ENCODE data around the gene LRRC28.

LRRC28 gene

DNA sequence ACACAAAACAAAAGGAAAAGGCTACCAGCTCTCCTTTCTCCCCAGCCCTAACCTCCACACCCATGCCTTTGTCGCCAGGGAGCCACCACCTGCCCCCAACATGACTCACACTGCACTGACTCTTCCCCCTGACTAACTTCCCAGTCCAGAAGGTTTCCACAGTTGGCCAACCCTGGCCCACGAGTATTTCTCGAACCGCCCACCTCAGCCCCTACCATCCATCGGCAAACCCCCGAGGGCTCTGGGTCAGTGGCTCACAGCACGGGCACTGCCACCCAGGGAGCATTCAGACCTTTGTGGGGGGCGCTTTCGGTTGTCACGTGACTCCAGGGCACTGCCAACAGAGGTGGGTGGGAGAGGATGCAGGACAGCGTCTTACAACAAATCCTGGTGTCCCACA lies 152.3 kb downstream of the LRRC28 start:
- no peak for DNase-seq

DNA sequence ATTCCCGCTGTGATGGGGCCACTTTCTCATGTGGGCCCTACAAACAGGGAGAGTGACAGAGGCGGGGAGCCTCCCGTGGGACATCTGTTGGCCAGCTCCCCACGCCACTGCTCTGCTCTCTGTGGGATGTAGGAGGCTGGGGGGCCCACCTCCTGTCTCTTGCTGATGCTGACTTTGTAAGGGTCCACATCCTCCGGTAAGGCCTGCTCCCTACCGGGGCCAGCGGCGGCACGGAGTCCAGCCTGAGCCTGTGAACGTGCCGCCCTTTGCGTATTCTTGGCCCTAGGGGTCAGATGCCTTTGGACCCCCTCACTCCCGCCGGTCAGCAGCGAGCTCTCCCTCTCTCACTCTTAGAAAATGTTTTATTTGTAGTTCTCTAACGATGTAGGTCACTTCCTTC lies 153.2 kb downstream of the LRRC28 start:
- DNase-seq = no peak

DNA sequence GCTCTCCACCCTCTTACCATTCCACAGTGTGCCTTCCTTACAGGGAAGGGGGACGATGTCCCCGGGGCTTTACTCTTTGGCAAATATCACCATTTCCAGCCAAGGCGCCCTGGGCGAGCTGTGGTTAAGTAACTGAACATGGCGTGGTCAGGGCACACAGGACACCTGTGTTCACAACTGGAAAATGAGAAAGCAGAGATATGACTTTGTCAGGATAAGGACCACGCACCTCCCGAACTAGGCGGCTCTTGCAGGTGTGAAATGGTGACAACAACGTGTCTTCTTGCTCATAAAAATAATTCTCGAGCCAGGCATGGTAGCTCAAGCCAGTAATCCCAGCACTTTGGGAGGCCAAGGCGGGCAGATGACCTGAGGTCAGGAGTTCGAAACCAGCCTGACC lies 154.8 kb downstream of the LRRC28 start:
- no peak for DNase-seq

DNA sequence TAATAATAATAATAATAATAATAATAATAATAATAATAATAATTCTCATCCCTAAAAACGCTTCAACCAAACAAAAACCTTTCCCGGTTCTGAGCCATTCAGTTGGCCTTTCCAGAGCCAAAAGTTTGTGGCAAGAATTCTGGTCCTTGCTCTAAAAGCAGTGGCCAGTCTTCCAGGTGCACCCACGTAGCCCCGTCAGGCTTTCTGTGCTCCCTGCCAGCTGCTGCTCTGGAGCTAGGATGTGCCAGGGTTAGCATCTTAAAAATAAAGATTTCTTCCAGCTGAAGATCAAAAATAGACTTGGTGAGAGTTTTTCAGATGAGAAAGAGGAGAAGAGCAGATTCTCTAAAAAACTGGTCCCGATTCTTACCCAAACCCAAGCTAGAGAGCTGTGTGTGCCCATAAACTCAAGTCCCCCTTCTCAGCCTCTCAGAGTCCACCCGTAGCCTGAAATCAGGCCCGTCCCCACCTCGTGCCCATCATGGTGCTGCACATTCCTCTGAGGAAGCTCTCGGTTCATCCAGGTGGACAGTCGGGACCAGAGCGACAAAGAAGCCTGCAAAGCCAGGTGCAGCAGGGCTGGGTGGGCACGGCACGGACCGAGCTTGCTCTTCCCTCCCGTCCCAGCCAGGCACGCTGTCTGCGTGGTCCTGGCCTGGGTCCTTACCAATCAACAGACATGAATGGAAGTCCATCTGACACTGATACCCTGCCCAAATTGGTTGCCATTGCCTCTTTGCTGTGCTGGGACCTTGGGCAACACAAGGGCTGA lies 155.6 kb downstream of the LRRC28 start:
- DNase-seq = no peak

DNA sequence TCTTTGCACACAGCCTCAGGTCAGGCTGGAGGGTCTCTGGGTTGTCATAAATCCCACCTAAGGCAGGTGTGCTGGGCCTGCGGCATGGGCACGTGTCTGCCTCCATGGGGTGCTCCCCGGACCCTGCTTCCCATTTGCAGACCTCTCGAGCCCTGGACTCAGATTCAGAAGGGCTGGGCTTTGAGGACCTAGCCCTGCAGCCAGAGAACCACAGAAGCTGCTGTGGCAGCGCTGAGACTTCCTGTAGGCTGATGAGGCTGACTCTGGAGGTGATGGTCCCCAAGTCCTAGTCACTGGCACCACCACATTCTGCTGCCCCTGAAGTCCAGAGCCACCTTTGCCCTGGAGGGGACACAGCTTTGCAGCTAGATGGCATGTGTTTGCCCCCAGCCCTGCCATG lies 156.4 kb downstream of the LRRC28 start:
- no peak for DNase-seq

DNA sequence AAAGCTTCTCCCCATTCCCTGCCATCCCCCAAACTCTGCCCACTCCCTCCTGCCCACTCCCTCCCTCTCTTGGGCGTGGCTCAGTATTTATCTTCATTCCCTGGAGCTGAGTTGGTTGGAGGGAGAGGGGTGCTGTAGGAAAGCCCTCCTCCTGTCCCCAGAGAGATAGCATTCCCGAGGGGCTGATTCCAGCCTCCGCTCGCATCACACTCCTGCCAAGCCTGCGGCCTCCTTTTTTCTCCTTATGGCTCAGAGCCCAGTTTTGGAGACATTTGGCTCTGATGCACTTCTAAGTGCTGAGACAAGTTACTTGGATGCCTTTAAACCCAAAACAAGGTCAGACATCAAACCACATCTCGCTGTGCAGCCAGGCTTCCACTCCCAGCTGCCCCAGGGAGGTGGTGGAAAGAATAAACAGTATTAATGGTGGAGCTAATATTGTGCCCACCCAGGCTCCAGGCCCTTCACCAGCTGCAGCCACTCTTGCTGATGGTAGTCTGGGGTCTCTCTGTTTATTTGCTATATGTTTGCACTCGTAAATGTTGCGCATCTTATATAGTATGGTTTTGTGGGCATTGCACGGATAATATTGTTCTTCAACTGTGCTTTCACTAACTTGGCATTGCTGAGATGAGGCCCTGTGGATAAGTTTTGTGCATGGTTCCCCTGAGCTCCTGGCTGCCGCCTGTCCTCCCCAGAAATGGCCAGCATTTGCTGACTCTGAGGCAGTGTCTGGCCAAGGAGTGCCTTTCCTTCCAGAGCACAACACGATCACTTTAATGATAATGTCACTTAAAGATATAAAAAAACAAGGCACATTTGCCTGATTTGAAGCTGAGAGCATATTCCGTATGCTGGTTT lies 157.2 kb downstream of the LRRC28 start:
- no peak for DNase-seq

DNA sequence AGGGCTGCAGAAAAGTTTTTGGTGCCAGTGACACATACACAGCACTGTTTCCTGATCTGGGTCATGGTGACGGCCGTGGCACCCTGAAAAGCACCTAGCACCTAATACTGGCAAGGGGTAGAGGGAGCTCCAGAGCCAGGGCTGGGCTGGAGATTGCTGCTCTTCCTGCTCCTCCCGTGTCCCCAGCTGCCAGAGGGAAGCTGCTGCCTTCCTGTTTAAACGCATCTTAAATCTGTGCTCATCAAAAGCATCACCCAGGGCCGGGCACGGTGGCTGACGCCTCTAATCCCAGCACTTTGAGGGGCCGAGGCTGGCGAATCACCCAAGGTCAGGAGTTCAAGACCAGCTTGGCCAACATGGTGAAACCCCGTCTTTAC lies 157.8 kb downstream of the LRRC28 start:
- peak; percentile 68 for DNase-seq

DNA sequence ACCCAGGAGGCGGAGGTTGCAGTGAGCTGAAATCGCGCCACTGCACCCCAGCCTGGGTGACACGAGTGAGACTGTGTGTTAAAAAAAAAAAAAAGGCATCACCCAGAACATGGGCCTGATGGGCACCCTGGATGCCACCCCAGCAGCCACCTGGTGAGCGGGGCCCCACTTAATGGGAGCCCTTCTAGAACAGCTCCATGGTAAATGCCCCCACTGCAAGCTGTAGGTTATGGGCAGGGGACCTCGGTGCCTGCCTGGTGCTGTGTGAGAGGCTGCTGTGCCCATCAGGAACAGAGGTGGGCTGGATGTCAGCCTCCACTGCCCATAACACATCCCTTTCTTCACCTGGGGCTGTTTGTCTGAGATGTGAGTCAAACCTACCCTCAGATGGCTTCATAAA lies 158.3 kb downstream of the LRRC28 start:
- no peak for DNase-seq

DNA sequence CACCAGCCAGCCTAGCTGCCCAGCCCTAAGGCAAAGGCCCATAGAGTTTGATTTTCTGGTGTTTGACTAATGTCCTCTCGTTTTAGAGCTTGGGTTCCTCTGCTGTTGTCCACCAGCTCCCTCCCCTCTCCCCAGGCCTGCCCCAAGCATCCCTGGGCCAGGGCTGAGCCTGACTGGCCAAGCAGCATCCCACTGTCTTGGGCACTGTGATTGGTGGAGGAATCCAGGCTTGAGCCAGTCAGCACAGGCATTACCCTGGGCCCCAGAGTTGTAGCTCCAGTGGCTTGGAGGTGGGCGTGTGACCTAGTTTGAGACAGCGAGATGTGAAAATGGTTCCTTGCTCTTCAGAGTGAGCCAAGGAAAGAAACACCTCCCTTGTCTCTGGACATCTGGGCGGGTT lies 159.2 kb downstream of the LRRC28 start:
- no peak for DNase-seq

DNA sequence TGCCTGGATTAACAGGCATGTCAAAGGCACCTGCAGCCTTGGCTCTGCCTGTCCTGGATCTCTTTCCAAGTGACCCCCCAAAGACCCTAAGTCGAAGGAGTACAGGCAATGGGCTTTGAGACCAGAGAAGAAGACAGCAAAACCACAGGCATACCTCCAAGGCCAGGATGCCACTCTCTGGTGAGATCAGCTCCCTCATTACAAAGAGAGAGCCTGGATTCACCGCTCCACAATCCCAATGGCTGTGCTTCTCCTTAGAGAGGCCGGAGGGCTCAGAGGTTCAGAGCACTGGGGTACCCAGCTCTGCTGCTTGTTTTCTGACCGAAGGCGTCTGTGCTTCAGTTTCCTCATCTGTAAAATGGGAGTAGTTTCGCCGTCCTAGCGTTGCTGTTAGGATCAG lies 160.0 kb downstream of the LRRC28 start:
- DNase-seq = no peak

DNA sequence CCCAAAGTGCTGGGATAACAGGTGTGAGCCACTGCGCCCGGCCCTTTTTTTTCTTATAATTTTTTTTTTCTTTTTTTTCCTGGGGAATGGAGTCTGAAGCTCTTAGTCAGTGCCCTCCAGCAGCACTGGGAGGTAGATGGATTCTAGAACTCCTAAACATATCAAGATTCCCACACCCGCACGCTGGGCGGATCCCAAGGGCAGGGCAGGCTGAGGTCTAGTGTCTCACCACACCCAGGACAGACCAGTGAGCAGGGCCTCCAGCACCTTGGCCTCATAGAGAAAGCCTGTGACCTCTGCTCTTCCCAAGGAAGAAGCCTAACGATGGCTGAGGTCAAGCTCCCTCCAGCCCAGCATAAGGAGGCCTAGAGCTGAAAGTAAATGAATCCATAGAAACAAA lies 160.8 kb downstream of the LRRC28 start:
- no peak for DNase-seq

DNA sequence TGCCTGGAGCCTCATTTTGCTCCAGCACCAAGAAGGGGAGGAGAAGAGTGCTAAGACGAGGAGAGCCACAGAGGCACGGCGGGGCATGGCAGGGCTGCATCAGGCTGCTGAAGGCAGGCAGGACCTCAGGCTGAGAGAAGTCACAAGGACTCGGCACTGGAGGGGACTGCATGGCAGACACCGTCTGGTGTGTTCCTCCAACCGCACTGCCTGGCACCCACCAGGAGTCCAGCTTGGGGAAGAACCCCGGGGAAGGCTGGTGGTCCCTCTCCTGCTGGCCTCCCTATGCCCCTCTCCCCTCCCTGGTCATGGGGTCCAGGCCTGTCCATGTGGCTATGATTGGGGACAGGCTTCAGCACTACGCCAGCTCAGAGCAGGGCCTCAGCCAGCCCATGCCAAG lies 161.3 kb downstream of the LRRC28 start:
- no peak for DNase-seq

DNA sequence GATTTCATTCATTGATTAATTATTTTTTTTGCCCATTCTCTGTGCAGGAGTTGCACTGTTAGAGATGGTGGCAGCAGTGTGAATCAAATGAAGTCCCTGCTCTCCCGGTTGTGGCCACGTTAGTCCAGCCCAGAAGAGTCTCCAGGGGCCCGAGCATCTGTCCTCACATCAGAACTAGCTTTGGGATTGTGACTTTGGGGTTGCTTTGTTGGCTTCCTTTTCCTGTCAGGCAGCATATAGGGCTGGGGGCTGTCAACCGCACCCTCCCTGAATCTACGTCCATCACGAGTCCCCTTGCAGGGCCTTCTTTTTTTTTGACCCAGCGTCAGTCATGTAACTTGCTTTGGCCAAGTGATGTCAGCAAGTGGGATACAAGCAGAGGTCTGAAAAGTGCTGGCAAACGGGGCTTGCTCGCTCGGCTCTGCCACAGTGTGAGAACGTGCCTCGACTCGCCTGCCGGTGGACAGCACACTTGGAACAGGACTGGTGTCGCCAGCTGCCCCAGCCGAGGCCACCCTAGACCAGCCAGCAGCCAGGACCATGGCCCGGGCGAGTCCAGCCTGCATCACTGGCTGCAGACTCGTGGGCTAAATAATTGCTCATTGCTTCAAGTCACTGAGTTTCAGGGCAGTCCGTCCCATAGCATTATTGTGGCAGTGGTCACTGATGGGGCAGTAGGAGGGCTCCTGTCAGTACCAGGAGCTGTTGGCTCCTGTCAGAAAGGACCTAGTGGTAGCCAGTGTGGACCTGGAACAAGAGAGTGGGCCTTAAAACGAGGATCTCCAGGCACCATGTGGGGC lies 162.9 kb downstream of the LRRC28 start:
- DNase-seq = no peak

DNA sequence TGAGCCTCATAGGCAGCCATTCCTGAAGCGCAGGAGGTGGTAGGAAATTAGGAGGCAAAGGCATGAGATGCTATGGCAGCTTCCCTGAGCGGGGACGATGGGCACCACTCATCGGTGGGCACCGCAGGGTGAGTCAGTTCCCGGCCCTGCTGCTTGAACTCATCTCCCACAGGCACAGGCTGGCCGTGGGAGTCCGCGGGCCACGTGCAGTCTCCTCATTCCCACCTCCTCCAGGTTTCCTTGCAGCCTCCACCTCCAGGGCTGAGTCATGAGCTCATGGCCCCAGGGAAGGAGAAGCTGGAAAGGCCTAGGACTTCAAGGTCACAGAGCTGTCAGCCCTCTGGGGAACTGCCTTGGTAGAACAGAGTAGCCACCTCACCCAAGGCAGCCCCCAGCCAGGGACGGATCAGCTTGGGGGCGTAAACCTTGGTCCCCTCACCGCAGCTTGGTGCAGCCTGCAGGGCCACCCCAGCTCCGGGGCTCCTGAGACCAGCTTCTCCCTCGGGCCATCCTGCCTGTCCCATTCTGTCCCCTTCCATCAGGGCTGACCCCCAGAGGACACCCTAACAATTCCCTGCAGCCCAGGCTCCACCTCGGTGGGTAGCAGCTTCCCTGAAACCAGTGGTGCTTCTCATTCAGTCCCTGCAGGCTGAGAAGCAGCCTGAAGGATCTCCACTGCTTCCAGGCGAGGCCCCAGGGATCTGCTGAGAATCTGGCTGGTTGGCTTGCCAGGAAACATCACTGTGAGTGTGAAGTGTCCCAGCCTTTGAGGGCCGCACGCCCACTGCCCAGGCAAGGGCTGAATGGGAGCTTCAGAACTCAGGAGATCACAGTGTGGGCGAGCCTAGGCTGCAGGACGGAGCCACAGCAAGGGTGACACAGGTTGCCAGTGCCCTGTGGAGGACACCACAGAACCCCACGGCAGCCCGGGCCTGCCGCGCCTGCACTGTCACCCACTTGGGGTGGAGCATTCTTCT lies 163.8 kb downstream of the LRRC28 start:
- DNase-seq = no peak

DNA sequence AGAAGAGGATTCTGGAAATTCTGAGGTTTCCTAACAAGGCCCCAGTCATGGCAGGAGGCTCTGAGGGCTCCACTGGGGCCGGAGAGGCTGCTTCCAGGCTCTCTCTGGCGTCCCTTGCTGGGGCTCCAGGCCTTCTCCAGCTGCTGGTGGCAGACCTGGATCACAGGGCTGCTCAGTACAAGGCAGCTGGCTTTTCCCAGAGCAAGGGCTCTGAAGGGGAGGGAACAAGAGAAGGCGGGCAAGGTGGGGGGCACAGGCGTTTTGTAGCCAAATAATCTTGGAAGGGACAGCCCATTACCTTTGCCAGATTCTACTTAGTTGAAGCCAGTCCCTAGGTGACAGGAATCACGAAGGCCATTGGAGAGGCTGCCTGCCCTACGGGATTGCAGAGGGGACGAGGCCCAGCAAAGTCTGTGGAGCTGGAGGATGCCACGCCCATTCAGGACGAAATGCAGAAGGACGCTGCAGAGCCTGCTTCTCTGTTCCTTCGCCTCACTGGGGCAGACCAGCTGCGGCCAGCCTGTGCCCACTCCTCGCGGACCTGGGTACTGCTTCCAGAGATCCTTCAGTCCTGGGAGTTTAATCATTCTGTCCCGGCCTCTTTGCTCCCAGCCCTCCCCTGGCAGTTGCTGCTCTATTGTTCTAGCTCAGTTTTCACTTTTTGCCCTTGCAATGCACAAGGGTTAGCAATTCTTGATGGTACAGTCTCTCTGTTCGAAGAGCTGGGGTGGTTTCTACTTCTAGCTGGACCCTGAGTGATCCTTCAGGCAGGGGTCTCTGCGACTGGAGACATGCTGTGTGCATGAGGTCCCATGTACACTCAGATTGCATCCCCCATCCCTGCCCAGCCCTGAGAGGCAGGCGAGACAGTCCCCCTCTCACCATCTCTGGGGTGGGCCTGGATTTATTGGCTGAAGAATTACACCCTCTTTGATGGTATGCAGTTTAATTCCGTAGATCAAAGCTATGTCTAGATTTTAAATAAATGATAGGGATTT lies 165.2 kb downstream of the LRRC28 start:
- no peak for DNase-seq

DNA sequence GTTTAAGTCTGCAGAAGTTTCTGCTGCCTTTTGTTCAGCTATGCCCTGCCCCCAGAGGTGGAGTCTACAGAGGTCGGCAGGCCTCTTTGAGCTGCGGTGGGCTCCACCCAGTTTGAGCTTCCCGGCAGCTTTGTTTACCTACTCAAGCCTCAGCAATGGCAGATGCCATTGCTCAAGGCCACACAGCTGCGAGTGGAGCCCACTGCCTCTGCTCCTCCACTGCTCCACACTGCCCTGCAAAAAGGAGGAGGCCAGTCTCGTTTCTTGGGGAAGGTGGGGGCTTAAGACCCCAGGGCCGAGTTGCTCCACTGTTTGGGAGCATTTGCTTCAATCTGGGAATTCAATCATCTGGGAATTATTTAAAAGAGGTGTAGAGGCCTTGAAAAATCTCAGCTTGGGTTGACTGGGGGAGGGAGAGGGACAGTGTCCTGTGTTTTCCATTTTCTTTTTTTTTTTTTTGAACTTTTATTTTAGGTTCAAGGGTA lies 169.9 kb downstream of the LRRC28 start:
- DNase-seq = peak; percentile 14

DNA sequence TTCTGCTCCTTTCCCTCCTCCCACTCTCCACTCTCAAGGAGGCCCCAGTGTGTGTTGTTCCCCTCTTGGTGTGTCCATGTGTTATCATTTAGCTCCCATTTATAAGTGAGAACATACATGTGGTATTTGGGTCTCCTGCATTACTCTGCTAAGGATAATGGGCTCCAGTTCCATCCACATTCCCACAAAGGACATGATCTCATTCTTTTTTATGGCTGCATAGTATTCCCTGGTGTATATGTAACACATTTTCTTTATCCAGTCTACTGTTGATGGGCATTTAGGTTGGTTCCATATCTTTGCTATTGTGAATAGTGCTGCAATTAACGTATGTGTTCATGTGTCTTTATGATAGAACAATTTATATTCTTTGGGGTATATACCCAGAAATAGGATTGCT lies 170.5 kb downstream of the LRRC28 start:
- no peak for DNase-seq

DNA sequence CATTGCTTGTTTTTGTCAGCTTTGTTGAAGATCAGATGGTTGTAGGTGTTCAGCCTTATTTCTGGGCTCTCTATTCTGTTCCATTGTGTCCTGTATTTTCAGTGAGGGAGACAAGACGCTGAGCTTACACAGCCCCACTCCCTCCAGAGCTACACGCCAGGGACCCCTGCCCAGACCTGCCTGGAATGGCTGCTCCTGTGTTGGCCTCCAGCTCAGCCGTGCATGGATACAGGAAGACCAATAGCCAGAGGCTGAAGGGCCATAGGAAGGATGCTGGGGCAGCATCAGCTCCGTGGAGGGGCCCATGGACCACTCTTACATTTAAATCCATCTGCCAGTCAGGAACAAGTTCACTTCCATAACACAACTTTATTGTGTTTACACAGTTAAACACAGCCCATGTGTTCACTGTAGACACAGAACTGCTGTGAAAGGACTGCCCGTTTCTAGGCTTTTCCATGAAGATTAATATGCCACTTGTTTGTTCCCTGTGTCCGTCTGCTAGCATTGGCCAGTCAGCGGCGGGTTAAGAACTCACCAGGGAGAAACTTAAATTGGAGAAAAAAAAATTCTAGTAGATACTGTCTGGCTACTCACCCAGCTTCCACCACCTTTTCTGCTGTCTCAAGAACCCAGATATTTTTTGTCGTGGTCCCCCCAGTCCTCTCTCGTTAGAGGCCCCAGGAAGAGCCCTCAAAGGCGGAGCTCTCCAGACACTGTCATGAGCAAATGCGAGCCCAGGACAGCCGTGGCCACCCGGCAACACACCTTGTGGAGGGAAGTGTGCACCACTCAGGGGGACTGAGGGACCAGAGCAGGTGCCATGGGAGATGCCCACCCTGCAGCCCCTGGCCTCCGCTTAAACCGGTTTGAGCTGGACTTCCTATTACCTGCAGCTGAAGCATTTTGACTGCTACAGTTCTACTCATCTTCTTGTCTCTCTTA lies 172.2 kb downstream of the LRRC28 start:
- no peak for DNase-seq

DNA sequence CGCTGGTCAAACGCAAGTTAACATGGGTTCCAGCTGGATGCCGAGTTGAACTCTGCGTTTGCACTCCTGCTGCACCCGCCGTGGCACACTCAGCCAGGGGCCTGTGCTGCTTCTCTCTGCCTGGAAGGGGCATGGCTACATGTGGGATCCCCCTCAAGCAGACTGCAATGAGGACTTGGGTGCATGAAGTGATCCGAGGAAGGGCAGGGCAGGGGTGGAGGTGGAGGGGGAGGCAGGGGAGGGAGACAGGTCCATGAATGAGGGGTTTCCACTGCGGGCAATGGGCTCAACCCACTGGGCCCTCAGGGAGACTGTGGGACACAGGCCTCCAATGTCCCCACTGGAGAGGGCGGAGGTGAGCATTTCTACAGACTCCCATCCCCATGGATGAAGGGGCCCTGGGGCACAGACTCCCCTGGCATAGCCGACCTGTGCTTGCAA lies 172.9 kb downstream of the LRRC28 start:
- DNase-seq = no peak

All from DMS53 (cell line).